HG03139 (cell line): Measurements from ENCODE around the gene CSNK1G3.
"Not testable (repeated sequence)": the region's sequence is repeated elsewhere in the genome, so short reads cannot be mapped to it uniquely, and the experiment has no call there.

ENCODE experiments used
- ATAC-seq: cut with Tn5 transposase; IDR thresholded peaks from one replicate; pipeline ENCODE4 v1.9.1; 2021; ENCODE audit not compliant: unreplicated experiment

The CSNK1G3 gene

GRCh38 chr5:123636006-123636405, 124.0 kb downstream of the CSNK1G3 start:
- ATAC-seq = no peak

GRCh38 chr5:123637028-123637427, 125.1 kb downstream of the CSNK1G3 start:
- ATAC-seq = not testable (repeated sequence)

- no peak for ATAC-seq
Observed at GRCh38 chr5:123639244-123639643, 127.3 kb downstream of the CSNK1G3 start.

- ATAC-seq = no peak
Observed at GRCh38 chr5:123645024-123645603, 133.1 kb downstream of the CSNK1G3 start.

- no peak for ATAC-seq
Observed at GRCh38 chr5:123647066-123647465, 135.1 kb downstream of the CSNK1G3 start.

- ATAC-seq = no peak
Observed at GRCh38 chr5:123651234-123651633, 139.3 kb downstream of the CSNK1G3 start.

- no peak for ATAC-seq
Observed at GRCh38 chr5:123659011-123659410, 147.0 kb downstream of the CSNK1G3 start.

- ATAC-seq = no peak
Observed at GRCh38 chr5:123659495-123659894, 147.5 kb downstream of the CSNK1G3 start.

- no peak for ATAC-seq
Observed at GRCh38 chr5:123664961-123665360, 153.0 kb downstream of the CSNK1G3 start.

- ATAC-seq = no peak
Observed at GRCh38 chr5:123665822-123666371, 153.9 kb downstream of the CSNK1G3 start.
